SU-DHL-6 (cell line): ENCODE measurements around the gene ADAMTS8.

Source experiments
- H2AFZ ChIP-seq: fragments of 200-600 bp; sonication (generic); 2 replicates; pipeline ENCODE4 v1.6.1; 2014; ENCODE audit warnings: low read depth, mild to moderate bottlenecking, moderate library complexity, mixed read lengths, antibody characterized with exemption, low read length; ENCODE audit not compliant: severe bottlenecking
- H3F3A ChIP-seq: fragments of 200-600 bp; shearing (Covaris generic); 2 replicates; pipeline ENCODE4 v1.6.0; 2016; ENCODE audit warnings: antibody characterized with exemption, mild to moderate bottlenecking; ENCODE audit not compliant: insufficient read depth
- H3K27ac ChIP-seq: fragments of 200-600 bp; sonication (generic); 2 replicates; pipeline ENCODE4 v1.5.1; 2016; ENCODE audit warnings: low read depth, mild to moderate bottlenecking, low read length, moderate library complexity, mixed read lengths
- H3K27me3 ChIP-seq: fragments of 200-600 bp; sonication (generic), shearing (Covaris generic); 2 replicates; pipeline ENCODE4 v1.6.0; 2014; ENCODE audit warnings: mild to moderate bottlenecking, low read length
- H3K36me3 ChIP-seq: fragments of 200-600 bp; sonication (generic); 2 replicates; pipeline ENCODE4 v1.6.1; 2014; ENCODE audit warnings: mild to moderate bottlenecking, low read length, mixed read lengths
- H3K4me2 ChIP-seq: fragments of 300-600, 200-600 bp; shearing (Covaris generic), sonication (generic); 2 replicates; pipeline ENCODE4 v1.6.0; 2014; ENCODE audit warnings: low read length, low read depth, mild to moderate bottlenecking; ENCODE audit not compliant: poor library complexity, severe bottlenecking
- H3K4me3 ChIP-seq: fragments of 200-600 bp; sonication (generic); 2 replicates; pipeline ENCODE4 v1.5.1; 2014; ENCODE audit warnings: antibody characterized with exemption, low read length, mild to moderate bottlenecking, mixed read lengths; ENCODE audit not compliant: insufficient read depth, poor library complexity, severe bottlenecking
- H3K79me2 ChIP-seq: fragments of 200-600 bp; sonication (generic); 2 replicates; pipeline ENCODE4 v1.6.1; 2014; ENCODE audit warnings: mild to moderate bottlenecking, low read length, moderate library complexity; ENCODE audit not compliant: insufficient read depth
- H3K9ac ChIP-seq: fragments of 200-600 bp; sonication (generic); 2 replicates; pipeline ENCODE4 v1.7.0; 2014; ENCODE audit warnings: mild to moderate bottlenecking, low read length
- H3K9me2 ChIP-seq: fragments of 200-600 bp; sonication (generic); replicated peaks from 2 replicates; pipeline ENCODE4 v1.6.1; 2014; ENCODE audit warnings: low read length; ENCODE audit not compliant: insufficient read depth
- H3K9me3 ChIP-seq: fragments of 200-600 bp; sonication (generic); 2 replicates; pipeline ENCODE4 v1.6.1; 2014; ENCODE audit warnings: low read length, mixed read lengths; ENCODE audit not compliant: insufficient read depth
- H4K20me1 ChIP-seq: fragments of 200-600 bp; sonication (generic); 2 replicates; pipeline ENCODE4 v1.6.1; 2014; ENCODE audit warnings: low read depth, mild to moderate bottlenecking, antibody characterized with exemption, low read length, moderate library complexity, mixed read lengths
- EZH2phosphoT487 ChIP-seq: fragments of 200-600 bp; sonication (generic), shearing (Covaris generic); conservative IDR thresholded peaks from 2 replicates; pipeline ENCODE4 v1.6.1; 2018; ENCODE audit warnings: mild to moderate bottlenecking, antibody characterized with exemption, low read length, moderate library complexity, mixed read lengths
- TF ChIP-seq, protein P1 (sequence below): fragments of 200-600 bp; sonication (generic); IDR thresholded peaks from one replicate; pipeline ENCODE4 v1.5.1; 2017; ENCODE audit warnings: antibody characterized with exemption, mild to moderate bottlenecking, low read length, moderate library complexity; ENCODE audit not compliant: insufficient read depth, poor library complexity, severe bottlenecking

The ADAMTS8 gene

DNA sequence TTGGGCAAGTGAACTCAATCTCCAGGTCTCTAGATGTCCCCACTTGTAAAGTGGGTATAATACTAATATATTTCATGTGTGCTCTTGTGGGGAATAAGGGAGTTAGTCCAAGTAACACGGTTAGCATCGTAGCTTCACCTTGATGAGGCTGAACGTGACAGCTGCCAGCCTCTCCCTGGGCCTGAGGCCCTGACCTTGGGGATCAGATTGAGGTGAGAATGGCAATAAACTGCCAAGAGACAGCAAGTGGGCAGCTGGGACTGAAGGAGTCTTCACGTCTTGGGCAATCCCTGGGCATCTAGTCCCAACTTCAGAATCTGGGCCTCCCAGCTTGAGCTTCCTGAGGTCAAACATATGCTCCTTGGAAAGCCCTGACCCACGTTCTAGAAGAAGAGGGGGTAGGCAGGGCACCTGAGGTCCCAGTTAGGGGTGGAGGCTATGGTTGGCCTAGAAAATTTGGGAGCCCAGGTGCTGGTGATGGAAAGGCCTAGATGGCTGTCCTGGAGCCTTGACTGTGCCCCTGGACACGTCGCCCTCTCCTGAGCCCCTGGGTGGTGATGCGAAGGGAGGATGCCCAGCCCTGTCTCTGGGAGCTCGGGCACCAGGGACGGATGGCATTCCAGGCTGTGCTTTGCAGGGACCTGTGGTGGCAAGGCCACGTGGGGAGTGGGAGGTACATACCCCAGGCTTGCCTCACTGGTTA is 43.5 kb upstream of the ADAMTS8 start:
- Histone ChIP-seq H3K4me2 (no peak overlapping the region), H3K4me3 (no peak overlapping the region), H3K27me3 (no peaks in the 10 kb centered on the region), H3K9me3 (no peaks in the 10 kb centered on the region), H3K79me2 (no peaks in the 10 kb centered on the region), H3K36me3 (no peaks in the 10 kb centered on the region), H3F3A (no peaks in the 10 kb centered on the region), H3K9ac (no peak overlapping the region), H4K20me1 (no peaks in the 10 kb centered on the region), H2AFZ (no peak overlapping the region), H3K9me2 (no peaks in the 10 kb centered on the region), H3K27ac (no peak overlapping the region)
- TF ChIP-seq, protein P1, sequence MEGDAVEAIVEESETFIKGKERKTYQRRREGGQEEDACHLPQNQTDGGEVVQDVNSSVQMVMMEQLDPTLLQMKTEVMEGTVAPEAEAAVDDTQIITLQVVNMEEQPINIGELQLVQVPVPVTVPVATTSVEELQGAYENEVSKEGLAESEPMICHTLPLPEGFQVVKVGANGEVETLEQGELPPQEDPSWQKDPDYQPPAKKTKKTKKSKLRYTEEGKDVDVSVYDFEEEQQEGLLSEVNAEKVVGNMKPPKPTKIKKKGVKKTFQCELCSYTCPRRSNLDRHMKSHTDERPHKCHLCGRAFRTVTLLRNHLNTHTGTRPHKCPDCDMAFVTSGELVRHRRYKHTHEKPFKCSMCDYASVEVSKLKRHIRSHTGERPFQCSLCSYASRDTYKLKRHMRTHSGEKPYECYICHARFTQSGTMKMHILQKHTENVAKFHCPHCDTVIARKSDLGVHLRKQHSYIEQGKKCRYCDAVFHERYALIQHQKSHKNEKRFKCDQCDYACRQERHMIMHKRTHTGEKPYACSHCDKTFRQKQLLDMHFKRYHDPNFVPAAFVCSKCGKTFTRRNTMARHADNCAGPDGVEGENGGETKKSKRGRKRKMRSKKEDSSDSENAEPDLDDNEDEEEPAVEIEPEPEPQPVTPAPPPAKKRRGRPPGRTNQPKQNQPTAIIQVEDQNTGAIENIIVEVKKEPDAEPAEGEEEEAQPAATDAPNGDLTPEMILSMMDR = no peak
- no peak for TF ChIP-seq EZH2phosphoT487

DNA sequence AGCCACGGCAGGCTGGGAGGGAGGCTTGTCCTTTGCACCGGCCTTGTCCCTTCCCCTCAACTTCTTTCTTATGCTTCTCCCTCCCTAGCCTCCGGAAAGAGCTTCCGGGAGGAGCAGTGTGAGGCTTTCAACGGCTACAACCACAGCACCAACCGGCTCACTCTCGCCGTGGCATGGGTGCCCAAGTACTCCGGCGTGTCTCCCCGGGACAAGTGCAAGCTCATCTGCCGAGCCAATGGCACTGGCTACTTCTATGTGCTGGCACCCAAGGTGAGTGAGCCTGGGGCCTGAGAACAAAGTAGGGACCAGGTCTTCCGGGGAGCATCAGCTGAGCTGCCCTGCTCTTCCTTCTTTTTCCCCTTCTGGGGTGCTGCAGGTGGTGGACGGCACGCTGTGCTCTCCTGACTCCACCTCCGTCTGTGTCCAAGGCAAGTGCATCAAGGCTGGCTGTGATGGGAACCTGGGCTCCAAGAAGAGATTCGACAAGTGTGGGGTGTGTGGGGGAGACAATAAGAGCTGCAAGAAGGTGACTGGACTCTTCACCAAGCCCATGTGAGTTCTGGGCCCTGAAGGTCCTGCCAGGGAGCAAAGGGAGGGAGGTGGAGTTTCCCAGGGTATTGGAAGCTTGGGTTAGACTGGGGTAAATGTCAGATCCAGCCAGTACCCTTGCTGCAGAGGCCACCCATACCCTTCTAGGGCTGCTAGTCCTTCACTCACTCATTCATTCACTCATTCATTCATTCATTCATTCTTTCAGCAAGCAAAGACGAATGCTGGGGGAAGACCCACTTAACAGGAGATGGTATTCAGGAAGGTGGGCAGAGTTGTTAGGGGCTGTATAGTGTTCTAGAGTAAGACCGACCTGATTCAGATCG is 42.7 kb upstream of the ADAMTS8 start:
- Histone ChIP-seq H3K9ac (no peak overlapping the region), H3K4me2 (no peak overlapping the region), H3K27ac (no peak overlapping the region), H3K9me3 (no peaks in the 10 kb centered on the region), H3F3A (no peaks in the 10 kb centered on the region), H2AFZ (no peak overlapping the region), H4K20me1 (no peaks in the 10 kb centered on the region), H3K4me3 (no peak overlapping the region), H3K36me3 (no peaks in the 10 kb centered on the region), H3K9me2 (no peaks in the 10 kb centered on the region), H3K27me3 (no peaks in the 10 kb centered on the region), H3K79me2 (no peaks in the 10 kb centered on the region)
- TF ChIP-seq, protein P1 = no peak
- no peak for TF ChIP-seq EZH2phosphoT487

GRCh38 chr11:130469181-130469580 is 40.8 kb upstream of the ADAMTS8 start:
- H3K79me2 ChIP-seq = no peaks in the 10 kb centered on the region
- H3K27me3 ChIP-seq = no peaks in the 10 kb centered on the region
- no peaks in the 10 kb centered on the region for H3K9me2 ChIP-seq
- no peaks in the 10 kb centered on the region for H3K9me3 ChIP-seq
- H2AFZ ChIP-seq = no peak overlapping the region
- no peak overlapping the region for H3K4me3 ChIP-seq
- H3F3A ChIP-seq = no peaks in the 10 kb centered on the region
- no peak overlapping the region for H3K27ac ChIP-seq
- H4K20me1 ChIP-seq = no peaks in the 10 kb centered on the region
- no peaks in the 10 kb centered on the region for H3K36me3 ChIP-seq
- no peak overlapping the region for H3K4me2 ChIP-seq
- TF ChIP-seq EZH2phosphoT487 = no peak
- TF ChIP-seq, protein P1 = no peak
- H3K9ac ChIP-seq = no peak overlapping the region
